ENCODE data around the gene FGF11.
A peak's percentile ranks its signal among the peaks of the same experiment; 100 is the strongest.

The FGF11 gene

DNA sequence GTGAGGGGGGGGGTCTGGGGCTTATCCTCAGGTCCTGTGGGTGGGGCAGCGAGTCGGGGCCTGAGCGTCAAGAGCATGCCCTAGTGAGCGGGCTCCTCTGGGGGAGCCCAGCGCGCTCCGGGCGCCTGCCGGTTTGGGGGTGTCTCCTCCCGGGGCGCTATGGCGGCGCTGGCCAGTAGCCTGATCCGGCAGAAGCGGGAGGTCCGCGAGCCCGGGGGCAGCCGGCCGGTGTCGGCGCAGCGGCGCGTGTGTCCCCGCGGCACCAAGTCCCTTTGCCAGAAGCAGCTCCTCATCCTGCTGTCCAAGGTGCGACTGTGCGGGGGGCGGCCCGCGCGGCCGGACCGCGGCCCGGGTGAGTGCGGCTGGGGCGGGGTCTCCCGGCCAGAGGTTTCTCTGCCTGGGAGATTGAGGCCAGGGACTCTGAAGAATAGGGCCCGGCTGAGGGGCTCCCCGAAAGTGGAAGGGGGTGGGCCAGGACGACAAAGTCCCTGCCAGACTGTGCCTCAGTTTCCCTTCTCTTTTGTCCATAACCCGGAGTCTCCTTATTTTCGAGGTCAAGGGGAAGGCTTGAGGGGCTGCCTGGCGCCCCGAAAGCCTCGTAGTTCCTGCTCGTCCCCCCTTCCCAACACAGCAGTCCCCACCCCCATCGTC lies at the start of gene FGF11:
Gene FGF11, plus strand, starts transcription at position 51 of the 651 bp plus-strand sequence. Its CDS starts 109 bp downstream, at position 160.
- DNase-seq (ENCODE audit: low read depth) = no peak

DNA sequence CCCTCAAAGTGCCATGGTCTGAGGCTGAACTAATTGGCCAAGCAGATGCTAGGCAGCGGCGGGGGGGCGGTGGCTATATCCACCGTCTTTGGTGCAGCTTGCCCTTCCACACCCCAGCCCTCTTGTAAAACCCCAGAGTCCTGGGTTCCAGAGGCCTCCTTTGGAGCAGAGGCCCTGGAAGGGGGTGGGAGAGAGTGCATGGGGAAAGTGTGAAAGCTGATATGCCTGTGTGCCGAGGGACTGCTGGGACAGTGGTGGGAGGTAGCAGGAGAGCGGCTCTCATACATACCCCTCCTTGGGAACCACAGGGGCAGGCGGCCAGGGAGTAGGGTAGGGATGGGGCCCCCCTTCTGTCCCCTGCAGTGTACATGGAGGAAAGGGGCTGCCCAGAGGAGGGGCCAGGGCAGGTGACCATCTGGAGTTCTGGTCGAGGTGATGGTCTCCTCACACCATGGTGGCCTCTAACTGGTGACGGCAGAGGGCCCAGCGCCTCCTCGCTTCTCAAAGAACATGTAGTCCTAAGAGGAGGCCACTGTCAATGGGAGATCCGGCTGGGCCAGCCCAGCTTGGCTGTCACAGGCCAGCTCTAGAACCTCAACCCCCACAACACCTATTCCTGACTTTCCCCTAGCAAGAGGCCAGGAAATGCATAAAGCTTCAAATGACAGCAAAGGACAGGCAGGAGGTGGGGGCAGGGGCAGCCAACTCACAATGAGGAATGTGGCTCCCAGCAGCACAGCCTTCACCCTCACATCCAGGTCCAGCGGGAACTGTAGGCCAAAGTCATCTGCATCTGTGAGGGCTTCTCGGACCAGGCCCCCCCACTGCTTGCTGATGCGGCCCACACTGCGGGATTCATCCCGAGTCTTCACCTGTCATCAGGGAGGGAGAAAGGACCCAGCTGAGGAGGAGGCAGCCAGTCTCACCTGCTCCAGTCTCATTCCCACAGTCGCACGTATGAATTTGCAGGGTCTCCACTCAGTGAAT lies 49.1 kb upstream of the FGF11 start:
- no peak for DNase-seq (ENCODE audit: low read depth)

DNA sequence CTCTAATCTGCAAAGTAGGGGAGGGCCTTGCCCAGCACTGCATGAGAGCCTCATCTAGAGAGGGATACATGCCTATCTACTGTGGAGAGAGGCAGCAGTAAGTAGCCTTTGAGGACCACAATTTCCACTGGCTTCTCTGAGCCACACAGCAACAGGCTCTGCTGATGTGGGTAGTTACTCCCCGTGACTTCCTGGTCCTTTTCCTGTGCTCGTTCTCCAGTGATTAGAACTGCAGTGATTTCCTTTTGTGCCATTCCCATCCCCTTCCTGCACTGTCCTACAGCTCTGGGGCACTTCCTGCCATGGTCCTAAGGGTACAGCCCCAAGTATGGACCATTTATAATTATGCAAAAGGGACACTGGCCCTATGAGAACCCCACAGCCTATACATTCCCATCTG lies 48.0 kb upstream of the FGF11 start:
- no peak for DNase-seq (ENCODE audit: low read depth)

DNA sequence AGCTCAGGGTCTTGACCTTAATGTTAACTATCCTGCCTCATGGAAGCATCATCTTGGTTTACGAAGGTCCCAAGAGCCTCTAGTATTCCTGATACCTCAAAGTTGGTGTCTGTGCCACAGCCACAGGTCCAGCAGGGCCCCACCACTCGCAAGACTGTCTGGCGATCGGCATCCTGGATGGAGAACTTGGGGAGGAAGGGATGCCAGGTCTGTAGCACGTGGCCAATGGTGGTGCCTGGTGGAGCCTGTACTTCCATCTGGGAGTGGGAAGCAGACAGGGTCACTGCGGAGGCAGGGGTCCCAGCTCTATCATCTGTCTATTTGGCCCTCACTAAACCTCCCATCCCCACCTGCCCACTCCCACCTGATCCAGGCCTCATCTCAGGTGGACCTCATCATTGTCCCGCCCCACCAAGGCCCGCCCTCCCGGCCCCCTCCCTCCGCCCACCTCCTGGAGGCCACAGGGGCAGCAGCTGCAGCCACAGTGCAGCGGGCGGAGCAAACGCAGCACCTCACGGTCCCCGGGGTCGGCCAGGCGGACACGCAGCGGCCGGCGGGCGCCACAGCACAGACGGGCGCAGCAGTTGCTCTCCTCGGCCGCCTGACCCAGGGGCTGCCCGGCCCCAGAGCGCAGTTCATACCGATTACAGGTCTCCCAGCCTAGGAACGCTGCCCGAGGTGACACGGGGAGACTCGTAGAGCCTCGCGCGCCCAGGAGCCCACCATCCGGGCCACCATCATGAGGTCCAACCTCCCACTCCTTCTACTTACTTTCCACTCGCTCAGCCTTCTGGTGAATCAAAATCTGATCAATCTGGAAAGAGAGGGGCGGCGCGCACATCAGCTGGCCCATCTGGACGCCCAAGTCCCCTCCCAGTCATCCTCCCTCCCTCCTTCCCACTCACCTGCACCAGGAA lies 46.4 kb upstream of the FGF11 start:
- no peak for DNase-seq (ENCODE audit: low read depth)

DNA sequence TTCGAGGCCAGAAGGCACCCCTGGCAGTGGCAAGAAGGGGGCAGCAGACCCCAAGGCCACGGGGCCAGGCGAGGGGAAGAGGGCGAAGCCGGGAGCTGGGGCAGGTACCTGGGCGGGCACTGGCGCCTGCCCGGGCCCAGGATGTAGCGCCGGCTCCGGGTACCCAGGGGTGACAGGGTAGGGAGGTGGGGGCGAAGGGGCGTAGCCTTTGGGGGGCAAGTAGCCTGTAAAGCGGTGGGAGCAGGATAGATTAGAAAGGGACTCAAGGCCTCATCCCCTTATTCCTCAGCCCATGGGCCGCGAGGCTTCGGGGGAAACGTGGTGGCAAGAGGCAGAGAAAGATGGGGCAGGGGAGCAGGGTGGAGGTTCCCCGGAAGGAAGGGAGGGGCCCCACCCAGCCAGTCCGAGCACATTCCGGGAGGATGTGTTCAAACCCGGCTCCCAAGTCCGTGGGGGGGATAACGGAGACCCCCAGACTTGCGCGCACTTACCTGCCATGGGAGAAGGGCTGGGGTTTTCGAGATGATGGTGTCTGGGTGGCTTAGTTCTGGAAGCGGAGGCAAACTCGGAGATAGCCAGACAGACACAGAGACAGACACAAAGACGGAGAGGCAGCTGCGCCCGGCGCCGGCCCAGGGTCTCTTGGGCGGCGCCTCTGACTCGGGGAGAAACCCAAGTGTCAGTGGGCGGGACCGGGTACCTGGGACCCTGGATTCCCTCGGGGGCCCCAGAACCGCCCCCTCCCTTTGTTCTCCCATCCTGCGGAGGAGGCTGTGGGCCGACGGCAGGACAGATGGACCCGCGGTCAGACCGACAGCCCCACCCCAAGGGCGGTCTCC lies 45.5 kb upstream of the FGF11 start:
- DNase-seq (ENCODE audit: low read depth) = peak; percentile 37

DNA sequence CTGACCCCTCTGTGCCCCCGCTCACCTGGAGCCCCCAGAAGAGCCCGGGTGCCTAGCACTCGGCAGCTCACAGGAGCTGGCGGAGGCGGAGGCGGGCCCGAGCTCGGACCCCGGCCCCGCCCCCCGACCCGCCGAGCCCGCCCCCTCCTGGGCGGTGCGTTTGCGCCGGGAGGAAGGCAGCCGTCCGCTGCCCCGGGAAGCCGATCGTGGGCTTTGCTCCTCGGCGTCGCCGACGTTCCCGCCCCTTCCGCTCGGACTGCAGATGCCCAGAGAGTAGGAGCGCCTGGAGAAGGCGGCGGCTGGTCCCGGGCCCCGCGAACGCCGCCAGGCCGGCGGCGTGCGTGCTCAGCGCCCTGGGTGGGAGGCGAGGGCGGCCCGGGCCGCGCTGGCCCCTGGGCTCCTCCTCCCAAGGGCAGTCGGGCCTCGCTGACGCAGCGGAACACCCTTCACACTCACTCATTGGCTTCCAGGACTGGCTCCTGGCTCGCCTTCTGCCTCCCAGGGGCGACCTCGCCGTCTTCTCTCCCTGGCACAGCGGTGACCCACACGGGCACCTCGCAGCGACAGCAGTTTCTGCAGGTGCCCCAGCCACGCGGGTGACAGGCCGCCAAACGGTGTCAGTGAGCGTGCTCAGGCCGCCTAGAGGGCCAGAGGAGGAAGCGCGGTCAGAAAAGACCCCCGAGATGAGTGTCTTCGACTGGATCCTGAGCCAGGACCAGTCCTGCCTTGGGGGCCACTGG lies 44.7 kb upstream of the FGF11 start, which contains the start of gene PLSCR3:
Gene PLSCR3, minus strand, starts transcription at position 74 of the 740 bp plus-strand sequence. CDS start 415 bp downstream, outside the sequence.
- DNase-seq (ENCODE audit: low read depth) = peak; percentile 88

DNA sequence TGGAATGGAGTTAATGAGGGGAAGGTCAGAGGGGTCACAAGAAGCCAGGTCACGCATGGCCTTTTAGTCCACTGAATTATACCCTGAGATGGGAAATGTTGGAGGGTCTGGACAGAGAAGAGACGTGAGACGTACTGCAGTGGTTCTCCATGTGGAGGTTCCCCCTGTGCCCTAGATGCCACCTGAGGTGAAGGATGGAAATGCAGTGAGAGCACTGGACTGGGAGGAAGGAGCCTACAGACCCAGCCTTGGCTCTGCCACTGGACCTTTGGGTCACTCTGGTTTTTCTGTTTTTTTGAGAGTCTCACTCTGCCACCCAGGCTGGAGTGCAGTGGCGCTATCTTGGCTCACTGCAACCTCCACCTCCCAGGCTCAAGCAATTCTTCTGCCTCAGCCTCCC lies 43.2 kb upstream of the FGF11 start:
- no peak for DNase-seq (ENCODE audit: low read depth)

DNA sequence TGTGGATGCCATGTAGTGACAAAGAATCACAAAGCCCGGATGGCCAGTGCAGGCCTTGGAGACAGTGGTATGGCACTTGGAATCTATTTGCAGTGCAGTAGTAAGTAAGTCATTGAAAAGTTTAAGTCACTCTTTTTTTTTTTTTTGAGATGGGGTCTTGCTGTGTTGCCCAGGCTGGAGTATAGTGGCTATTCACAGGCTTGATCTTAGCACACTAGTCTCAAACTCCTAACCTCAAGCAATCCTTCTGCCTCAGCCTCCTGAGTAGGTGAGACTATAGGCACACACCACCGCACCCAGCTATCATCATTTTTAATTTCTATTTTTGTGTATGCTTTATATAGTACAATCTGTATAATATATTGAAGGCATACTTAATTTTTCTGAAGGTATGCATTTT lies 40.7 kb upstream of the FGF11 start:
- no peak for DNase-seq (ENCODE audit: low read depth)

DNA sequence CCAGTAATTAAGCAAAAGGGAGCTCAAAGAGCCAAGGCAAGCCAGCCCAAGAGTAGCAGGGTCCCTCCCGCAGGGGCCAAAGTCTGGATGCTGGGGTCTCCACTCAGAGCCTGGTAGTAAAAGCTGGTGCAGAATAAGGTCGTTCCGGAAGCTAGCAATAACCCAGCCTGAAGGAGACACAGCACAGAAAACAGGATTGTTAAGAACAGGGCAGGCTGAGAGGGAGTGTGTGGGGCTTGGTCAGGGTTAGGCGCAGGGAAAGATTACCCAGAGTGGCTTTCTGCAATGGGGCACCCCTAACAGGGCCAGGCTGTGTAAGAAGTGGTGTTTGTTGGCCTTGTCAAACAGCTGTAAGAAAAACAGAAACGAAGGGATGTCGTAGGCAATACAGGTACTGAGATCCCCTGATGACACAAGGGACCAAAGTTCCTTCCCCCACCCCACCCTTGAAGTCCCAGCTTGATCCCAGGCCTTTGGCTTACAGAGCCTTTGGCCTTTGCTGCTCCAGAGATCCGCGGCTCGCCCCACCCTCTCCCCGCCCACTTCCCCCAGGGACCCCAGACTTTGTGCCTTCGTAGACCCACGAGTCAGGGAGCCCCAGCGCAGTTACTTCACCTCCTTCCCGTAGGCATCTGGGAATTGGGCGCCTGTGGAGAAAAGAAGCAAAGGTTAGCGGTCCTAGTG lies 36.1 kb upstream of the FGF11 start:
- DNase-seq (ENCODE audit: low read depth) = no peak

DNA sequence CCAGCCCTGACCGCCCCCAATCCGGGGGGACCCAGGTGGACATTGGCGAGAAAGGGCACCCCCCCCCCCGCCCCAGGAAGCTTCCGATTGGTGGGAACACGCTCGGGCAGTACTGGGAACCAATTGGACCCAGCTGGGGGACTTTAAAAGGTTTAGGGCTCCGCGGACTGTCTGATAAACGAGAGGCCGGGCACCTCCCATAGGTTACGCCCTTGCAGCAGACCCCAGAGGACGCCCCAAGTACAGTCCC lies 35.7 kb upstream of the FGF11 start:
- no peak for DNase-seq (ENCODE audit: low read depth)

DNA sequence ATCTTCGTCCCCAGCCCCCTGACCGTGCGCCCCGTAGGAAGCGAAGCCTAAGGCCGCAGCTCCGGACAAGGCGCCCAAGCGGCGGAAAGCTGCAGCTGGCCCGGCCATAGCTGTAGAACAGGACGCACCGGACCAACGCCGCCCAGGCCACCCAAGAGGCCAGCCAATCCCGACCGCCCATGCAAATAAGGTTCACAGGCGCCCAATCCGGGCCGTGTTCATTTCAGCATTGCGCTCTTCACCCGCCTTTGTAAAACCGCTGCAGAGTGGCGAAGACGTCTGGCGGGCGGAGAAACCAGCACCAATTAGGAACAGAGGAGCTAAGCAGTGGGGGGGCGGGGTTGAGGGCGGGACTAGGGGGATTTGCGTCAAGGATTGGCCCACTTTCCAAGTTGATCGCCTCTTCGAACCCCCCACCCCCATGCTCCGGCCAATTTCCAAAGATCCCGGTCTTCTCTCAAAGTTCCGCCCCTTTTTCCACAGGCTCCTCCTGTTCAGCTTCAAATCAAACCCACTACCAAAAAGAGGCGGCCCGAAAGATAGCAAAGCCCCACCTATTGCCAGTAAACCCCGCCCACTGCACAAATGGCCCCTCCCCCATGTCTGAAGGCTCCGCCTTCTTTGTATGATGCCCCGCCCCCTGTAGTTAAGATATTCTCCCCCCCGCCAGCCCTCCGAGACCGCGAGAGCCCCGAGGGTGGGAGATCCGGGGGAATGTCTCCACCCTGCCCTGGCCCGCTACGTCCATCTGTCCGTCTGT lies 35.2 kb upstream of the FGF11 start, which contains the start of gene TMEM256:
Gene TMEM256, minus strand, starts transcription at position 121 of the 760 bp plus-strand sequence. Its CDS starts 13 bp downstream, at position 108.
- peak; percentile 90 for DNase-seq (ENCODE audit: low read depth)

DNA sequence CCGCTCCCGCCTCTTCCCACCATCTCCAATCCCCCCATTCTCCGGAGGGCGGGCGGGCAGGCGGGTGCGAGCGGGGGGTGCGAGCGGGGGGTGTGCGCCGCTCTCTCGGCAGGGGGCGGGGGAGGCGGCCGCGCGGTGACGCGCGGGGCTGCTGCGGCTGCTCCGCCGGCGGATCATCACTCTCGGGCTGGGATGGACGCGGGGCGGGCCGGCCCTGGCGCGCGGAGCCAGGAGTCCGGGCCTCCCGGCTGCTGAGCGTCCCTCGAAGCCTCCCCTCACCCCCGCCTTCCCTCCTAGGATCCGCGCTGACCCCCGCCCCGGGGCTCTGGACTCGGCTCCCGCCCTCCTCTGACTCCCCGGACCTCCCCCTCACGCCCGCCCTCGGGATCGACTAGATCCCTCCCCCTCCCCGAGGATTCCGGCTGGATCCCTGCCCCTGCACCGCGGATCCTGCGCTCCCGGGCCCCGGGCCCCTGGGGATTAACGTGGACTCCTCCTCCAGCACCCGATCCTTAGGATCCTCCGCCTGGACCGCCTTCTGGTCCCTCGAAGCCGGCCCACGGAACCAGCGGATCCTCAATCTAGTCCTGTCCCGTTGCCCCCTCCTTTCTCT lies 34.5 kb upstream of the FGF11 start:
- DNase-seq (ENCODE audit: low read depth) = peak; percentile 66

DNA sequence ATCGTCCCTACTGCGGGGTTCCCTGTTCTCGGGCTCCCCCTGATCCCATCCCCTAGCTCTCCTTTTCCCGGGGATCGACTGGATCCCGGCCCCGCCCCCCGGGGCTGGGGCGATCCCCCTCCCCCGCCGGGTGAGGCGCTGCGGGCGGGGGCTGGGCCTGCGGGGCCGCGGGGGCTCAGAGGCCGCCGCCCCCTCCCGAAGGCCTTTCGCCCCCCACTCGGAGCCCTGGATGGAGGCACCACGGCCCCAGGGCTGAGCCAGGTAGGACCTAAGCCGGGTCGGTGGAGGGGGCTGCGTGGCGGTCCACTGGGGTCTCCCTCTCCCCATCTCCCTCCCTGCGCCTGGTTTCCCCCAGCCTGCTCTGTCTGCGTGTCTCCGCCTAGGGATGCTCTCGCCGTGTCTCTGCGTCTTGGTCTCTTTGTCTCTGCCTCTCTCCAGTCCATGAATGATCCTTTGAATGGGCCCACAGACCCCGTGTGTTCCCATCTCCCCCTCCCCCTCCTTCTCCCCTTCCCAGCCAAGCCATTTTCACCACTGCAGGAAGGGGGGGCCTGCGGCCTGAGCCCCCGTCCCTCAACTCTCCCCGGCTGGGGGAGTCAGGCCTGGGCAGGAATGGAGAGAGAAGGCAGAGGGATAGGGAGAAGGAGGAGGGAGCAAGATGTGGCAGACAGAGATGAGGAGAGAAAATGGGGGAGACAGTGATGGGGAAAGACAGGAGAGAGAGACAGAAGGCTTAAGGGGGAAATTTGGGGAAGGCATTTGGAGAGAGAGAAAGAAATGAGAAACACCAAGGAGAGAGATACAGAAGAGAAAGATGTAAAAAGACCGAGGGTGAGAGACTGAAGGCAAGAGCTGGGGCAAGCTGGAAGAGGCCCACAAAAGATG lies 33.7 kb upstream of the FGF11 start:
- no peak for DNase-seq (ENCODE audit: low read depth)

DNA sequence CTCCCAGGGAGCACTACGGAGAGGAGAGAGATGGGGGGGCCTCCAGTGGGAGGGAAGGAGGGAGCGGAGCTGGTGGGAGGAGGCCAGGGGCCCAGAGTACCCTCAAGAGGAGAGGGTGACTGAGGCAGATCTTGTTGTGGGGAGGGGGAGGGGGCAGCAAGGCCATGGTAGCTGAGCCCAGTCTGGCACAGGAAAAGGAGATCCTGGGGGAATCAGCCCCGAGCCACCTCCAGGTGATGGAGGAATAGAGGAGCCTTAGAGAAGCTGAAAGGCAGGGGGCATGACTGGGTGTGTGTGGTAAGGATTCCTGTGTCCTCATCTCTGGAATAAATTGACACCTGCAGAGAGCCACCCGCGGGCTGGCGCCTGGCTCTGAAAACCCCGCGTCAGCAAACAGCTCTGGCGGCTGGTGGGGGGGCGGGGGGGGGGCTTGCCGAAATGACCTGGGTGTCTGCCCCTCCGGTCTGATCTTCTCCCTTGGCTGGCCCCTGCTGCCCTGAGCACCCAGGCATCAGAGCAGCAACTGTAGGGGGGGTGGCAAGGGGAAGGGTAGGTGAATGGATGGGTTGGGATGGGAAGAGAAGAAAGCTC lies 33.0 kb upstream of the FGF11 start:
- no peak for DNase-seq (ENCODE audit: low read depth)

DNA sequence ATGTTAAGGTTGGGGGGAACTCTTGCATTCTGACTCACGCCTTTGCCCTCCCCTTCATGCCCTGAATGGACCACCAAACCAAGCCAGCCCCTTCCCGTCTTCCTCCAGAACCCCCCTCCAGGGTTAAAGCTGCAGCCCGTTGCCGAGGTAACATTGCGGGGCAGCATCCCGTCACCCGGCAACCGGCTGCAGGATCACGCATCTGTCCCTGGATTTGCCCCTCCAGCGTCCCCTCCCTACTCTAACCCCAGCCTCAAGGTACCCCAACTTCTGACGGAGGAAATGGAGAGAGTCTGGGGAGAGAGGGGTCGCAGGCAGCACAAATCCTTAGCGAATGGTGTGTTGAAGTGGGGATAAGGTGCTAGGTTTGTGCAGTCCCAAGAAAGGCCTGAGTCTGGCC lies 32.2 kb upstream of the FGF11 start:
- no peak for DNase-seq (ENCODE audit: low read depth)

DNA sequence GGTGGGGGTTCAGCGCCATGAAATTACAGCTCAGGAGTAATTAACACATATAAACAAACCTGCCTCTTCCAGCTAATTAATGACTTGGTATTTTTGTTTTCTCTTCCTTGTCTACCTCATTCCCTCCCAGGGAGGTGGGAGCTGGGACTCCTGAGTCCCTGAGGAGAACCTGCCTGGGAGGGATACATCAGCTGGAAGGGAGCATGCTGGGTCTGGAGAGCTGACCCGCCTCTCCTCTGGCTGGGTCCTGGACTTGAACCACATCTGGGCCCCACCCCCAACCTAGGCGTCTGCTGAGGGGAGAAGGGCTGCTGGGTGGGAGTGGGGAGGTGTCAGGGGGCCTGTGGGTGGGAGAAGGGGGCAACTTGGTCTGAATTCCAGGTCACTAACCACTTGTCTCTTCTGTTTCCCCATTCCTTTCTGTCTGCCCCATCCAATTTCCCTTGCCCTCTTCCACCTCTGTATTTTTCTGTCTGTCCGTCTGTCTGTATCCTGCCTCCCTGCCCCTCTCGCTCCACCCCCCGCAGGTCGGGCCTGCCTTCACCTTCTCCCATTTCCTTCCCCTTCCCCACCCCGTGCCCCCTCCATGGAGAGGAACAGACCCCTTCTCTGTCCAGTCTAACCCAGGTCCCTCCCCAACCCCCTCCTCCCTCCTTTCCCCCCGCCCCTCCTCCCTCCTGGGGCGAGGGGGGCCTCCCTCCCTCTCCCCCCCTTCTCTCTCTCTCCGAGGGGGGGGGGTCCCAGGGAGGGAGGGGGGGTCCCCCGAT lies 31.6 kb upstream of the FGF11 start, which contains the start of gene NLGN2:
Gene NLGN2, plus strand, starts transcription at position 361 of the 767 bp plus-strand sequence. CDS start 411 bp downstream, outside the sequence.
- DNase-seq (ENCODE audit: low read depth) = no peak
